HS-5 (cell line): Measurements from ENCODE around the gene ACHE.
"Not testable (repeated sequence)": the region's sequence is repeated elsewhere in the genome, so short reads cannot be mapped to it uniquely, and the experiment has no call there.

Experiments
- DNase-seq: peaks from one replicate; pipeline ENCODE4 v3.0.0-alpha.2; 2012; ENCODE audit warnings: low read depth

Gene ACHE

GRCh38 chr7:100895701-100895955, at the start of gene ACHE:
ACHE (minus strand) TSS chr7:100895888; CDS start chr7:100894232, 1,656 bp downstream.
- no peak for DNase-seq

GRCh38 chr7:100944138-100944537, 48.5 kb upstream of the ACHE start:
- DNase-seq: no peak

- DNase-seq: no peak
Measured at GRCh38 chr7:100943693-100944092, 48.0 kb upstream of the ACHE start.

- DNase-seq: peak; percentile 11
Measured at GRCh38 chr7:100942045-100942774, 46.5 kb upstream of the ACHE start.

GRCh38 chr7:100936167-100936566, 40.5 kb upstream of the ACHE start:
- not testable (repeated sequence) for DNase-seq

GRCh38 chr7:100935381-100935780, 39.7 kb upstream of the ACHE start:
- not testable (repeated sequence) for DNase-seq

GRCh38 chr7:100933734-100934133, 38.0 kb upstream of the ACHE start:
- no peak for DNase-seq

- DNase-seq: no peak
Measured at GRCh38 chr7:100929808-100930174, 34.1 kb upstream of the ACHE start.

- DNase-seq: not testable (repeated sequence)
Measured at GRCh38 chr7:100923616-100924015, 27.9 kb upstream of the ACHE start.

- DNase-seq: no peak
Measured at GRCh38 chr7:100921039-100921438, 25.4 kb upstream of the ACHE start.

GRCh38 chr7:100919779-100920437, 24.2 kb upstream of the ACHE start:
- not testable (repeated sequence) for DNase-seq

GRCh38 chr7:100919335-100919734, 23.6 kb upstream of the ACHE start:
- not testable (repeated sequence) for DNase-seq

GRCh38 chr7:100914879-100915447, 19.3 kb upstream of the ACHE start:
- DNase-seq: no peak

- DNase-seq: no peak
Measured at GRCh38 chr7:100914208-100914878, 18.7 kb upstream of the ACHE start.

GRCh38 chr7:100911484-100911883, 15.8 kb upstream of the ACHE start:
- DNase-seq: no peak

- DNase-seq: not testable (repeated sequence)
Measured at GRCh38 chr7:100910443-100910842, 14.8 kb upstream of the ACHE start.

GRCh38 chr7:100908512-100908911, 12.8 kb upstream of the ACHE start:
- no peak for DNase-seq

- DNase-seq: no peak
Measured at GRCh38 chr7:100902638-100903037, 7.0 kb upstream of the ACHE start.

GRCh38 chr7:100901921-100902332, 6.2 kb upstream of the ACHE start:
- no peak for DNase-seq

GRCh38 chr7:100900978-100901377, 5.3 kb upstream of the ACHE start:
- no peak for DNase-seq

GRCh38 chr7:100899432-100899831, 3.7 kb upstream of the ACHE start:
- DNase-seq: no peak

GRCh38 chr7:100897772-100898454, 2.2 kb upstream of the ACHE start:
- DNase-seq: no peak
